Left ventricle myocardium superior (tissue), 1 donor: Measurements from ENCODE around the gene OLFML1. TPM values are rescaled to one million over a fixed set of nuclear protein-coding genes. Genes with fewer than 3 reads are reported as not detected.

Experiments
- ATAC-seq: fragments of 200-7000 bp; cut with Tn5 transposase; one replicate; pipeline ENCODE4 v1.9.1; 2020; ENCODE audit warnings: mild to moderate bottlenecking, moderate library complexity
- DNase-seq: peaks from one replicate; pipeline ENCODE4 v3.0.0-alpha.2; 2020
- intact Hi-C: fragments of 100-400 bp; cut with micrococcal nuclease; formaldehyde crosslinking; loops from one replicate; pipeline ENCODE4 v1.11.0; 2022
- total RNA-seq: library from RNA; stranded (reverse); fragmentation: NEBNext Ultra II Directional; extraction: Animal tissue kit (Norgen Biotek cat#: 25700); gene quantifications from one replicate; pipeline ENCODE4 v1.2.1, GENCODE V29; 2021
- donor health status: DM: no; HTN: yes; CAD: no; lungs with severe emphysema.

OLFML1 gene
- total RNA-seq, 1 donor from 2014 or later = 5.7 TPM

DNA sequence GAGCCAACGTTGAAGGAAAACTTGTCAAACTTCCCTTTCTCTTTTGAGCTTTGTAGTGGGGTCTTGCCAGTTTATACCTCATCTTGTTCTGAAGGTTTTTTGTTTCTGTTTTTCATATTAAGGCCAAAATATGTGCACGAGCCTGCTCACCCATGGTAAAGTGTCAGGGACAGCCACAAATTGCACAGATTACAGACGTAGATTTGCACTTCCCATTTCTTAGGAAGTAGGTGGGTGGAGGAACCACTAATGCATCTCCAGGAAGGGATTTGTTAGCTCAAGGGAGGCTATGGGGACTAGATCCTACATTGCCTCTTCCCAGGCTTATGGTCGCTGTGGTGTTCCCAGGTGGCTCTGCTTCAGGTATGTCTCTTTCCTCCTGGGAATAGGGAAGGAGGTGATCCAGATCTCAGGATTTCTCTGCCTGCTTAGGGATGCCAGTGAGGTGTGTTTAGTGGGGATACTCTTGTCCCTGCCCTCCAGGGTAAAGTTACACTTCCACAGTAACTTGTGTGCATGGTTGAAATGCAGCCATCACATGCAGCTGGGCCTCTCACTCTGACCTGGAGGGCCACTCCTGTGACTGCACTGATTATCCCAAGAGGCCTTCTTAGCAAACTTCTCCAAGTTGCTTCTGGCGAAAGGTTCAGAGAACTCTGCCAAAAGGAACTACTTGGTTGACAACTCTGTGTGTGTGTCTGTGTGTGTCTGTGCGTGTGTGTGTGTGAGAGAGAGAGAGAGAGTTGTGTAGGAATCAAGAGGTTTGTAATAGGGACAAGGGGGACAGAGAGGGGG is 38.3 kb downstream of the OLFML1 start:
- intact Hi-C loops = no loop called here
- DNase-seq (no peak), ATAC-seq (peak; percentile 62)

- ATAC-seq (peak; percentile 17), DNase-seq (no peak)
Measured at GRCh38 chr11:7524462-7525235, 39.3 kb downstream of the OLFML1 start.

GRCh38 chr11:7525424-7525823 is 40.1 kb downstream of the OLFML1 start:
- DNase-seq (no peak), ATAC-seq (no peak)
- intact Hi-C loops = no loop called here

More at GRCh38 chr11:7524462-7525235, 39.3 kb downstream of the OLFML1 start:
- intact Hi-C loops = no loop called here

GRCh38 chr11:7527029-7527428 is 41.7 kb downstream of the OLFML1 start:
- DNase-seq = no peak
- intact Hi-C loops = no loop called here
- ATAC-seq = no peak

GRCh38 chr11:7528514-7529049 is 43.3 kb downstream of the OLFML1 start:
- DNase-seq (no peak), ATAC-seq (no peak)
- intact Hi-C loops = no loop called here

GRCh38 chr11:7530013-7530640 is 44.8 kb downstream of the OLFML1 start:
- no peak for ATAC-seq
- intact Hi-C loops = no loop called here

DNA sequence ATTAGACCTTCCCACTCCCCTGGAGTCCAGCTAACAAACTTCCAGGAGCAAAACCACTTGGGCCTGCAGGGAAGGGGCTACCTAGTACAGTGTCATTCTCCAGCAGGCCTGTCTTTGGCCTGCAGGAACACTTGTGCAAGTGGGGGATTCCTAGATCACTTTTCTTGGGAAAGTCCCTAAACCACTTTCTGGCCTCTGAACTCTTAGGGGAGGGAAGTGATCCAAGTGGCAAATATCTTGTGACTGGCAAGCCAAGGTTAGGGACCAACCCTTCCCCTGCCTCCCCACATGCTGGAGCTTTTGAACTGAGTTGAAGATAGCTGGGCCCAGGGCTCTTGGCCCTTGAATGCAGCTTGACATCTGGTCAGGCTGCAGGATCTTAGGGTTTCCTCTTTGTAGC is 45.7 kb downstream of the OLFML1 start:
- intact Hi-C loops = no loop called here
- ATAC-seq (no peak), DNase-seq (no peak)

More at GRCh38 chr11:7530013-7530640, 44.8 kb downstream of the OLFML1 start:
- no peak for DNase-seq

GRCh38 chr11:7532405-7533145 is 47.3 kb downstream of the OLFML1 start:
- no peak for ATAC-seq
- intact Hi-C loops = no loop called here
- no peak for DNase-seq

DNA sequence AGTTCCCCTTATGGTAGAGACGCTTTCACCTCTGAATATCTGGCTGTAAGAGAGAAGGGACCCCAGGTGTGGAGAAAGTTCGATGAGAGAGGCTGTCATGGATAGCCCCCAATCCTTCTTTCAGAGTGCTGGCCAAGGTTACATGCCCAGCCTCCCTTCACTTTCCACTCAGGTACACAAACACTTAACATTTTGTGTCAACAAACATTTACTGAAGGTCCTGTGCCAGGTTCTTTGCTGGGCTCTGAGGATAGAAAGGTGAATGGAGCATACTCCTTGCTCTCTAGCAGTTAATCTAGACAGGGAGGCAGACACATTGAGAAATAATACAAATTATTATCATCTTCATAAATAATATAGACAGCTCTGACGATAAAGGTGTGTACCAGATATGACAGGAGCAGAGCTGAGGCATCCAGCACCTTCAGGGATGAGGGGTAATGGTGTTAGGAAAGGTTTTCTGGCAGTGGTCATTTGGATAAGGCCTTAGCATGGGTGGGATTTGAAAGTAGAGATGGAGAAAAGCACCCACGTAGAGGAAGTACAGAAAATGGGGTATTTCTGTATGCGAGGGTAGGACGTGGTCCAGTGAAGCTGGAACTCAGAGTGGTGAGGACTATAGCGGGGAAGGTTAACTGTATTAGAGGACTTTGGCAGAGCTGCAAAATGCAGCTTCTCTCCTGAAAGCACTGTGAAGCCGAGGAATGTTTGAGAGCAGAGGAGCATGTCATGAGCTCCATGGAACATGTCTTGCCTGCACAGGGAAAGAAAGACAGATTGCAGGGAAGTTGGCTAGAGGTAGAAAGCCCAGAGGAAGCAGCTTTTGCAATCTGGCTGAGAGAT is 48.1 kb downstream of the OLFML1 start:
- intact Hi-C loops = no loop called here
- DNase-seq (no peak), ATAC-seq (no peak)

- intact Hi-C loops = no loop called here
- ATAC-seq = no peak
- DNase-seq = no peak
Measured at GRCh38 chr11:7534042-7534378, 48.7 kb downstream of the OLFML1 start.

DNA sequence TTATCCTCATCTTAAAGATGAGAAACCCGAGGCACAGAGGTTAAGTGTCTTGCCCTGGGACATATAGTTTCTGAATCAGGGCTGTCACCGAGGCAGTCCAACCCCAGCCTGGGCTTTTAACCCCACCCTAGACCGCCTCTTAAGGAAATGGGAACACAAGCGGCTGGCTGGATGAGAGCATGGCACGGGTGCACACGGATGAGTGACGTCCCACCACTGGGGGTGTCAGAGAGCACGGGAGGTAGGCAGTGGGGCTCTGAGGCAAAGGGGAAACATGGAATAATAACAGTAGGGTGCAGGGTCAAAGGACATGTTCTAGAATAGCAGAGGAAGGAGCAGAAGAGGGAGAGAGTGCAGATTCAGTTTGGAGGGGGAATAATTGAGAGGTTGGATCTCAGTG is 50.8 kb downstream of the OLFML1 start:
- DNase-seq (no peak), ATAC-seq (no peak)
- intact Hi-C loops = no loop called here

DNA sequence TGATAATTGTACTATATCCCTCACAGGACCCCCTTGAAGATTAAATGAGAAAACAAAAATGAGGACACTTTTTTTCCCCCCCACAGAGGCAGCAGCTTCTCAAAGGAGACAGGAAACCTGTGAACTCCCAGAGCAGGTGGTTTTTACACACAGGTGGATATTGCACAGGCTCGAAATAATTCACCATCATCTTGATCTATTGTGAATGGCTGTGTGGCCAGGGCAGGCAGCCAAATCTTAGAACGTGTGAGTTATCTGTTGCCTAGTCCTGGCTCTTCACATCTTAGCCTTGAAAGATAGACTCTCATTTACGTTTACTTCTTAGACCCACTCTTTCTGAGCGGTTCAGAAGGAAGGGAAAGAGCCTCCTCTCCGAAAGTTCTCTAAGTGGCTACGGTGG is 52.0 kb downstream of the OLFML1 start:
- DNase-seq (no peak), ATAC-seq (no peak)
- intact Hi-C loops = no loop called here

DNA sequence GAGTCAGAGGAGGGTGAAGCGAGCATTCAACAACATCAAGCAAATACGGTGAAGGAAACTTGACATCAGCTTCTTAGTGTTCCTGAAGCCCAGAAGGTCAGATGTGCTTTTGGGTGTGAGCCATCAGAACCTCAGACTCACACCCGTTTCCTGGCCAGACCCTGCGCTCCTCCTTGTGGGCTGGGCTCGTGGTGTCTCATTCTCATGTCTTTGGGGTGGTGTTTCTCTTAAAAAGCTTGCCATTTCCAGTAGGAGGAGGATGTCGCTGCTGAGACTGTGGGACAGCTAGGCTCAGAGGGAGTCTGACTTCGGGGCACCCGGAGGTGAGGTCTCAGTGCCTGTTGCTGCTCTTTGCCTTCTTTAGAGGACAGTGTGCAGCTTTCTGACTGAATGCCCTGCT is 52.7 kb downstream of the OLFML1 start:
- DNase-seq (peak; percentile 55), ATAC-seq (peak; percentile 78)

GRCh38 chr11:7538466-7539454 is 53.5 kb downstream of the OLFML1 start:
- intact Hi-C loops = no loop called here
- DNase-seq (no peak), ATAC-seq (peak; percentile 35)

More for the DNA sequence above, 52.7 kb downstream of the OLFML1 start:
- intact Hi-C loops = no loop called here

- intact Hi-C loops = no loop called here
- ATAC-seq = no peak
- DNase-seq = no peak
Measured at GRCh38 chr11:7540830-7541555, 55.7 kb downstream of the OLFML1 start.

- no peak for DNase-seq
- intact Hi-C loops = no loop called here
Measured at GRCh38 chr11:7543302-7543701, 58.0 kb downstream of the OLFML1 start.

DNA sequence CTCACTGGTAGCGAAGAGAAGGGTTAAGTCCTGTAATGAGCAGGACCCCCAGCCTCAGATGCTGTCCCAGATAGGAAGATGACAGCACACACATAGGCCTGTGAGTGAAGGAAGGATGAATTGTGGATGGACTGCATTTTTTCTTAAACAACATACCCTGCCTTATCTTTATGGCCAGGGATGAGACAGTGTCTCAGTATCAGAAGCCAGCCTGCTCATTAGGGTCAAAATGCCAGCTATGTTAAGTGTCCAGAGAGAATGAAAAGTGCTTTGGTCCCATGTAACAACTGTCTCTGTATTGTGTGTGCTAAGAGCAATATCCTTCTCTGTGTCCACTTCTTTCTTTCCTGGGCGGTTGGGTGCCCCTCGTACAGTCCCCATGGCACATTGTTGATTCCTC is 58.7 kb downstream of the OLFML1 start:
- intact Hi-C loops = no loop called here
- DNase-seq (no peak), ATAC-seq (no peak)

More at GRCh38 chr11:7543302-7543701, 58.0 kb downstream of the OLFML1 start:
- peak; percentile 81 for ATAC-seq
